BJ (cell line): ENCODE results near the gene ASMT. TPM values are rescaled to one million over a fixed set of nuclear protein-coding genes. Genes with fewer than 3 reads are reported as not detected.

ENCODE experiments used
- CTCF ChIA-PET: fragments of 350-600 bp; formaldehyde crosslinking; extraction: SDS; loops from one replicate; lab custom pipeline; 2021; ENCODE audit warnings: antibody characterized with exemption, inconsistent platforms; lab: Yijun Ruan, JAX
- POLR2A ChIA-PET: fragments of 300-600 bp; sonication (Branson Sonifier 250); formaldehyde crosslinking; extraction: SDS; loops from one replicate; lab custom pipeline; 2021; ENCODE audit warnings: antibody characterized with exemption; lab: Charles Lee
- DNase-seq: peaks from one replicate; pipeline ENCODE4 v3.0.0-alpha.2; 2011; ENCODE audit warnings: low read depth
- H3K27me3 ChIP-seq: 2 replicates; pipeline ENCODE4 v1.6.0; 2011; ENCODE audit warnings: low read length; ENCODE audit not compliant: control insufficient read depth, insufficient read depth
- H3K36me3 ChIP-seq: 2 replicates; pipeline ENCODE4 v1.5.1; 2011; ENCODE audit warnings: low read length; ENCODE audit not compliant: control insufficient read depth, insufficient read depth
- H3K4me3 ChIP-seq: 2 replicates; pipeline ENCODE4 v1.5.1; 2011; ENCODE audit warnings: low read depth, mild to moderate bottlenecking, control low read depth, low read length
- polyA plus RNA-seq: library from polyadenylated mRNA; depleted of rRNA; stranded (reverse); fragments of >200 nt; gene quantifications from 2 replicates; pipeline ENCODE4 v1.2.3, GENCODE V29; 2011
- TF ChIP-seq, protein P1 (sequence below): IDR thresholded peaks from 2 replicates; pipeline ENCODE4 v1.5.1; 2011; ENCODE audit warnings: low read depth, mild to moderate bottlenecking, control low read depth, inconsistent platforms, low read length, moderate library complexity; ENCODE audit not compliant: insufficient read depth

ASMT gene
- polyA plus RNA-seq, 1 experiment = not detected

DNA sequence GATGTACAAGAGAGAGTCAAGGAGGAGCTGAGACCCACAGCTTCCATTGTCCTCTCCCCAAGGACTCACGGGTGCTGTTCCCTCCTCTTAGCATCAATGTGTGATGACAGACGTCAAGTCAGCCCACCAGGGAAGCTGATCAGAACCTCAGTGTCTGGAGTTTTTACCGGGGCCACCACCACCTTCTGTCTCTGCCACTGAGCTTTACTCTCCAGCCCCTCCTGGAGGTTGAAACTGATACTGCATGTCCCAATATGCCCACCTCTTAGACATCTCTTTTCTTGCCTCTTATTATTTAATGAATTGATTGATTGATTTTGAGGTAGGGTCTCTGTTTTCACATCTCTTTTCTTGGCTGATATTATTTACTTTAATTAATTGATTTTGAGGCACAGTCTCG lies 33.7 kb upstream of the ASMT start:
- Histone ChIP-seq H3K27me3 (no peaks in the 10 kb centered on the region), H3K36me3 (no peaks in the 10 kb centered on the region), H3K4me3 (no peak overlapping the region)
- POLR2A ChIA-PET = no interaction called here
- no peak for DNase-seq
- CTCF ChIA-PET = no interaction called here
- TF ChIP-seq, protein P1, sequence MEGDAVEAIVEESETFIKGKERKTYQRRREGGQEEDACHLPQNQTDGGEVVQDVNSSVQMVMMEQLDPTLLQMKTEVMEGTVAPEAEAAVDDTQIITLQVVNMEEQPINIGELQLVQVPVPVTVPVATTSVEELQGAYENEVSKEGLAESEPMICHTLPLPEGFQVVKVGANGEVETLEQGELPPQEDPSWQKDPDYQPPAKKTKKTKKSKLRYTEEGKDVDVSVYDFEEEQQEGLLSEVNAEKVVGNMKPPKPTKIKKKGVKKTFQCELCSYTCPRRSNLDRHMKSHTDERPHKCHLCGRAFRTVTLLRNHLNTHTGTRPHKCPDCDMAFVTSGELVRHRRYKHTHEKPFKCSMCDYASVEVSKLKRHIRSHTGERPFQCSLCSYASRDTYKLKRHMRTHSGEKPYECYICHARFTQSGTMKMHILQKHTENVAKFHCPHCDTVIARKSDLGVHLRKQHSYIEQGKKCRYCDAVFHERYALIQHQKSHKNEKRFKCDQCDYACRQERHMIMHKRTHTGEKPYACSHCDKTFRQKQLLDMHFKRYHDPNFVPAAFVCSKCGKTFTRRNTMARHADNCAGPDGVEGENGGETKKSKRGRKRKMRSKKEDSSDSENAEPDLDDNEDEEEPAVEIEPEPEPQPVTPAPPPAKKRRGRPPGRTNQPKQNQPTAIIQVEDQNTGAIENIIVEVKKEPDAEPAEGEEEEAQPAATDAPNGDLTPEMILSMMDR = peak; percentile 82

DNA sequence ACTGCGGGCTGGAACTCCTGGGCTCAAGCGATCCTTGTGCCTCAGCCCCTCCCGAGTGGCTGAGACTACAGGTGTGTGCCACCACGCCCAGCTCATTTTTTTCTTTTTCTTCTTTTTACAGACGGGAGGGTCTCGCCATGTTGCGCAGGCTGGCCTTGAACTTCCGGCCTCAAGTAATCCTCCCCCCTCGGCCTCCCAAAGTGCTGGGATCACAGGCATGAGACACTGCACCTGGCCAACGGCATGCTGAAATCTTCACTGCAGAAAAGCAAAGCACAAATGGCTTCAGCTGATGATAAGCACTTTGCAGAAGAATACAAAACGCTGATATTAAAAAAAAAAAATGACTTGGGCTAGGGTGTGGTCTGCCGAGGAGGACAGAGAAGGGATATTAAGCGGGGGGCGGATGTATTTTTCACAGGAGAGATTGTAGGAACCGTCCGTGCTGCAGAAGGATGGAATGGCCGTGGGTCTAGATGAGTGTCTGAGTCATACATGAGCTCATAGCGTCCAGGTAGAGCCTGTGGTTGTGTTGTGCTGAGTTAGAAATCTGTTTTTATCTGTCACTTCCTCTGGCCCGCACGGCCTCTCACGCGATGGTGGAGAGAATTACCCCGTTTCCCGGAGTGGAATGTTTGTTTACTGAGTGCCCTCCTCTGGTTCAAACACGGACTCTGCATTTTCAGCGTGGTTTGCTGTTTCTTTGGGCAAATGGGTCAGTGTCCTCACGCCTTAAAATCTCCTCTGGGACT lies 32.0 kb upstream of the ASMT start:
- POLR2A ChIA-PET = no interaction called here
- DNase-seq = no peak
- Histone ChIP-seq H3K36me3 (no peaks in the 10 kb centered on the region), H3K27me3 (no peaks in the 10 kb centered on the region), H3K4me3 (no peak overlapping the region)
- TF ChIP-seq, protein P1 = no peak
- CTCF ChIA-PET = no interaction called here

DNA sequence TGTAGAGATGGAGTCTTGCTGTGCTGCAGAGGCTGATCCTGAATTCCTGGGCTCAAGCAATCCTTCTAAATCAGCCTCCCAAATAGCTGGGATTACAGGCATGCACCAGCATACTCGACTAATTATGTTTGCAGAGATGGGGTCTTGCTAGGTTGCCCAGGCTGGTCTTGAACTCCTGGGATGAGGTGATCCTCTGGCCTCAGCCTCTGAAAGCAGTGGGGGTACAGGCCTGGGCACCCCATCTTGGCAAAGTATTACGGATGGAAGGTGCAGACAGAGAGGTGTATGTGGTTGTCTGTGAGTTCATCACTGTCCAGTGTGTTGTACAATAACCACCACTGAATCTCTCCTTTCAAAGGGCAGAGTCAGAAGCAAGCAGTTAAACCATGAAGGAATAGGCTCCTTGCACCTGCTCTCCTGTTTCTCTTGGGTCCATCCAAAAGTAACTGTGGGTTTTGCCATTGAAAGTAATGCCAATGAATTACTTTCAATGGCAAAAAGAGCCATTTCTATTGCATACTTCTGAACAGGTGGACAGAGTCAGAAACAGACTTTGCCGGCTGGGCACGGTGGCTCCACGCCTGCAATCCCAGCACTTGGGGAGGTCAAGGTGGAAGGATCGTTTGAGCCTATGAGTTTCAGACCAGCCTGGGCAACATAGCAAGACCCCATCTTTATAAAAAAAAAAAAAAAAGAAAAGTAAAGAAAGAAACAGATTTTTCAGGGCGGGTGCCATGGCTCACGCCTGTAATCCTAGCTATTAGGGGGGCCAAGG lies 30.4 kb upstream of the ASMT start:
- Histone ChIP-seq H3K27me3 (no peaks in the 10 kb centered on the region), H3K36me3 (no peaks in the 10 kb centered on the region), H3K4me3 (no peak overlapping the region)
- ChIA-PET POLR2A (no interaction called here), CTCF (no interaction called here)
- TF ChIP-seq, protein P1 = no peak
- no peak for DNase-seq

DNA sequence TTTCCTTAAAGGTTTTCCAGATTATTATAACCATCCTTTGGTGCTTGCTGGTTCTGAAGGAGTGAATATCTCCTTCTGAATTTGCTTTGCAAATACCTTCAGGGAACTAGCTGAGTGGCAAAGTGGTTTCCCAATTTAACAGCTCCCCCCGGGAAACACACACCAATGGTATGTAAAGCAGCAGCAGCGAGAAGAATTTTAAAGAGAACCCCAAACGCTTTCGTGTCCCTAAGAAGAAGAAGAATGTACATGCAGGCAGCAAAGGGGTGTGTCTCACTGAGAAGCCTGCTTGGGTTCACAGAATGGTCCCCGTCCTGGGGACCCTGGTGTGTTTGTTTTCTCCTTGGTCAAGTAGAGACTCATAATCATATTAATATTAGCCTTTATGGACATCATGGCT lies 27.7 kb upstream of the ASMT start:
- no peaks in the 10 kb centered on the region for H3K27me3 ChIP-seq
- no peak overlapping the region for H3K4me3 ChIP-seq
- DNase-seq = no peak
- ChIA-PET CTCF (no interaction called here), POLR2A (no interaction called here)
- TF ChIP-seq, protein P1 = no peak
- H3K36me3 ChIP-seq = no peaks in the 10 kb centered on the region

DNA sequence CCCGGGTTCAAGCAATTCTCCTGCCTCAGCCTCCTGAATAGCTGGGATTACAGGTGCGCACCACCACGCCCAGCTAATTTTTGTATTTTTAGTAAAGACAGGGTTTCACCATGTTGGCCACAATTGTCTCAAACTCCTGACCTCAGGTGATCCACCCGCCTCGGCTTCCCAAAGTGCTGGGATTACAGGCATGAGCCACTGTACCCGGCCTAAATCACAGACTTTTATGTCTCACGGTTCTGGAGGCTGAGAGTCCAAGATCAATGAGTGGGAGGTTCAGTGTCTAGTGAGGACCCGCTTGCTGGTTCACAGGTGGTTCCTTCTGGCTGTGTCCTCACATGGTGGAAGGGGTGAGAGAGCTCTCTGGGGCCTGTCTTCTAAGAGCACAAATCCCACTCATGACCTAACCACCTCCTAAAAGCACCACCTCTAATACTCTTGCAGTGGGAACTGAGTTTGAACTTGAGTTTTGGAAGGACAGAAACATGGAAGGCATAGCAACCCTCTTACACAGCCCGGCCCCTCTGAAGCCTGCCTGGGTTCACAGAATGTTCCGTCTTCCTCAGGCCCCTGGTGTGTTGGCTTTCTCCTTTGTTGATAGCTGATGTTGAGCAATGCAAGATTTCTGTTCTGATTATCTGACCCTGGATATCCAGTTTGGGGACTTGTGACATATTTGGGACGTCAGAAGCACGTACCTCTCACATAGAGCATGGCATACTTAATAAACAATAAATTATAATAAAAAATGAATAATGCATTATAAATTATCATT lies 25.3 kb upstream of the ASMT start:
- H3K36me3 ChIP-seq = peaks cover 11% of the 10 kb centered on the region
- DNase-seq = no peak
- no peak overlapping the region for H3K4me3 ChIP-seq
- TF ChIP-seq, protein P1 = no peak
- H3K27me3 ChIP-seq = no peaks in the 10 kb centered on the region
- CTCF ChIA-PET = no interaction called here
- POLR2A ChIA-PET = no interaction called here
